ENCODE measurements around the gene RAD51AP2. TPM values are rescaled to one million over a fixed set of nuclear protein-coding genes. Genes with fewer than 3 reads are reported as not detected.

RAD51AP2 gene
- total RNA-seq, 1 donor from 2014 or later: not detected

GRCh38 chr2:17540093-17540812 lies 22.0 kb upstream of the RAD51AP2 start, which contains the start of gene VSNL1:
VSNL1 (plus strand) TSS chr2:17540696; CDS start chr2:17592075, 51,379 bp downstream.
- TF ChIP-seq, protein P1, sequence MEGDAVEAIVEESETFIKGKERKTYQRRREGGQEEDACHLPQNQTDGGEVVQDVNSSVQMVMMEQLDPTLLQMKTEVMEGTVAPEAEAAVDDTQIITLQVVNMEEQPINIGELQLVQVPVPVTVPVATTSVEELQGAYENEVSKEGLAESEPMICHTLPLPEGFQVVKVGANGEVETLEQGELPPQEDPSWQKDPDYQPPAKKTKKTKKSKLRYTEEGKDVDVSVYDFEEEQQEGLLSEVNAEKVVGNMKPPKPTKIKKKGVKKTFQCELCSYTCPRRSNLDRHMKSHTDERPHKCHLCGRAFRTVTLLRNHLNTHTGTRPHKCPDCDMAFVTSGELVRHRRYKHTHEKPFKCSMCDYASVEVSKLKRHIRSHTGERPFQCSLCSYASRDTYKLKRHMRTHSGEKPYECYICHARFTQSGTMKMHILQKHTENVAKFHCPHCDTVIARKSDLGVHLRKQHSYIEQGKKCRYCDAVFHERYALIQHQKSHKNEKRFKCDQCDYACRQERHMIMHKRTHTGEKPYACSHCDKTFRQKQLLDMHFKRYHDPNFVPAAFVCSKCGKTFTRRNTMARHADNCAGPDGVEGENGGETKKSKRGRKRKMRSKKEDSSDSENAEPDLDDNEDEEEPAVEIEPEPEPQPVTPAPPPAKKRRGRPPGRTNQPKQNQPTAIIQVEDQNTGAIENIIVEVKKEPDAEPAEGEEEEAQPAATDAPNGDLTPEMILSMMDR (IDR thresholded peaks at IDR 0.05): no peak
- H3K4me3 ChIP-seq: peak within 1 kb of the TSS; percentile 56
- ATAC-seq: peak; percentile 76 to 82
- peak within 1 kb of the TSS; percentile 32 for H3K27ac ChIP-seq
- peaks cover 5% of the 10 kb centered on the region for H3K4me1 ChIP-seq
- no peaks in the 10 kb centered on the region for H3K36me3 ChIP-seq
- H3K27me3 ChIP-seq (ENCODE audit: low read depth): peaks cover 65% of the 10 kb centered on the region
- H3K9me3 ChIP-seq: no peaks in the 10 kb centered on the region
- intact Hi-C loops (cut with DNase I): no loop called here
- peak; percentile 71 for DNase-seq

DNA sequence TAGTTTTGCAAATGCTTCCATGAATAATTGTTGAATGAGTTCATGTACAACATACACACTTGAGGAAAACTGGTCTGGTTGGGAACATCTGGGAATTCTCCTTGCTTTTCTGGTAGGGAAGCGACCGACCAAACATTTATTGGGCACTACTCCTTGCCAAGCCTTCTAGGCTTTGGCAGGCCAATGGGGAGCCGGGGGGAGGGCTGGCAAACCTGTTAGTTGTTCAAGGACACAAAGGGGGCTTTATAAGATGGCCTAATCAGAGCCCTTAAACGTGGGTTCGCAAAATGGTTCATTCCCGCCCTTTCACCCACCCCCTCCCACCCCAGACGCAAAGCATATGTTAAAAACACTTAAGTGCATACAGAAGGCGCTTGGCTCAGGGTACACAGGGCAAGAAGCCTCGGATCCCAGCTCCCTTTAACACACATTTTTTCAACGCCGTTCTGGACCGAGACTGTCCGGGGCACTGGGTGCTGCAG lies 21.4 kb upstream of the RAD51AP2 start:
- intact Hi-C loops (cut with DNase I): no loop called here
- Histone ChIP-seq H3K27me3 (ENCODE audit: low read depth) (peaks cover 65% of the 10 kb centered on the region), H3K4me1 (peaks cover 5% of the 10 kb centered on the region), H3K4me3 (peak overlapping the region; percentile 56), H3K36me3 (no peaks in the 10 kb centered on the region), H3K9me3 (no peaks in the 10 kb centered on the region), H3K27ac (peak overlapping the region; percentile 61)
- DNase-seq (no peak), ATAC-seq (peak; percentile 8 to 41)
- TF ChIP-seq, protein P1 (IDR thresholded peaks at IDR 0.05): no peak

- peaks cover 5% of the 10 kb centered on the region for H3K4me1 ChIP-seq
- H3K36me3 ChIP-seq: no peaks in the 10 kb centered on the region
- DNase-seq (peak; percentile 72), ATAC-seq (peak; percentile 85 to 94)
- H3K9me3 ChIP-seq: no peaks in the 10 kb centered on the region
- intact Hi-C loops (cut with DNase I): no loop called here
- H3K27ac ChIP-seq: peak overlapping the region; percentile 61
- peaks cover 65% of the 10 kb centered on the region for H3K27me3 ChIP-seq (ENCODE audit: low read depth)
- TF ChIP-seq, protein P1 (IDR thresholded peaks at IDR 0.05): no peak
- H3K4me3 ChIP-seq: peak overlapping the region; percentile 56
Measured at GRCh38 chr2:17538844-17539554, 20.8 kb upstream of the RAD51AP2 start.

DNA sequence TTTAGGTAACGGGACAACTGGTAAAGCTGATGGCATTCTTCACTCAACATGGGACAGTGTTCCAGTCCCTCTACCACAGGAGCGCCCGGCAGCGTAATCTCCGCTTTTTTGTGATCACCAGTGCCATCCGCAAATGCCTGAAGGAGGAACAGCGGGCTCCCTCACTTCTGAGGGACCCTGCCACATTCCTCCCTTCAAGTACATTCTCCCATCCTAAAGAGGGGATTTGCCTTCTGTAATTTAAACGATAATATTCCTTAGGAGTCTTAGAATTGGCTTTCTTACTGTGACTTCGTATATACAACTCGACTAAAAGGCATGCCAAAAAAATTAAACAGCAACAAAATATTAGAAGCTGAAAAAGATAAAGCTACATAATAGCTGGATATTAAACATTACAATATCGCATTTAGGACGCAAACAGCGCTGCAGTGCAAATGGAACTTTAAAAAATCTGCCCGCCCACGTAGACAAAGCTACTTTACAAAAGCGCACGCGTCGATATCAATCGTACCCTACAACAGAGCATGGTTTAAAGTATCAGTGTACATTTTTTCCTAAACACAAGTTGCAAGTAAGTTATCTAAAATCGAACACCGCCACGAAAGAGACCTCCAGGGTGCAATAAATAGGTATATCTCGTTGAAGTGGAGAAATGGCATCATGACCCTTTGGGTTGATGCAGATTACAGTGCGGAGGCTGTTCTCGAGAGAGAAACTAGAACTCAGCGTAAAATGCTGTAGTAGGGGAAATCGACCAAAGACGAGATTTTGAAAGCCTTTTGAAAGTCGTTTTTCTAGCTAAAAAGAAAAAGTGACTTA lies 20.0 kb upstream of the RAD51AP2 start:
- no peak for ATAC-seq
- Histone ChIP-seq H3K27ac (peak overlapping the region; percentile 61), H3K9me3 (no peaks in the 10 kb centered on the region), H3K27me3 (ENCODE audit: low read depth) (peaks cover 65% of the 10 kb centered on the region), H3K4me3 (peak overlapping the region; percentile 56), H3K36me3 (no peaks in the 10 kb centered on the region), H3K4me1 (peaks cover 5% of the 10 kb centered on the region)
- TF ChIP-seq, protein P1 (IDR thresholded peaks at IDR 0.05): no peak
- DNase-seq: peak; percentile 28
- intact Hi-C loops (cut with DNase I): no loop called here

DNA sequence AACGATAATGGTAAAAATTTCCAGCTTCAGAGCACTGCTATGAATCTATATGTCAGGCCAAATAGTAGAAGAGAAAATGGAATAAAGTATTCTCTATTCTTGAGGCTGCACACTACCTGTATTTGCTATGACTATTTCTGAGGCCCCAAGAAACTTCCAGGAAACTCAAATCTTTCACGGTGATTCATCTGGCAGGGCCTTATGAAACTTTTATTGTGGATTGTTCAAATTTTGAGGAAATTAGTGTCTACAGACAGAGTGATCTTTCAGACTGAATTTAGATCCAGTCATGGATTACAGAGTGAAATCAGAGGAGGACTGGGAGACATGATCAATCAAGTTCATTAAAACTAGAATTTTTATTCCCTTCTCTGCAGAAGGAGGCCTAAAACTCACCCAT lies 18.2 kb upstream of the RAD51AP2 start:
- H3K4me1 ChIP-seq: peaks cover 5% of the 10 kb centered on the region
- no peaks in the 10 kb centered on the region for H3K36me3 ChIP-seq
- no peak for DNase-seq
- peaks cover 51% of the 10 kb centered on the region for H3K27me3 ChIP-seq (ENCODE audit: low read depth)
- TF ChIP-seq, protein P1 (IDR thresholded peaks at IDR 0.05): no peak
- no peak overlapping the region for H3K27ac ChIP-seq
- no peak for ATAC-seq
- H3K4me3 ChIP-seq: no peak overlapping the region
- intact Hi-C loops (cut with DNase I): no loop called here
- H3K9me3 ChIP-seq: no peaks in the 10 kb centered on the region
